ENCODE measurements around the gene HFM1. TPM values are rescaled to one million over a fixed set of nuclear protein-coding genes. Genes with fewer than 3 reads are reported as not detected.

HFM1 gene
- total and polyA plus RNA-seq, 2 donors (not counting 1 experiment from before 2014, with no cell fraction given), result 0.23 to 0.83 TPM

DNA sequence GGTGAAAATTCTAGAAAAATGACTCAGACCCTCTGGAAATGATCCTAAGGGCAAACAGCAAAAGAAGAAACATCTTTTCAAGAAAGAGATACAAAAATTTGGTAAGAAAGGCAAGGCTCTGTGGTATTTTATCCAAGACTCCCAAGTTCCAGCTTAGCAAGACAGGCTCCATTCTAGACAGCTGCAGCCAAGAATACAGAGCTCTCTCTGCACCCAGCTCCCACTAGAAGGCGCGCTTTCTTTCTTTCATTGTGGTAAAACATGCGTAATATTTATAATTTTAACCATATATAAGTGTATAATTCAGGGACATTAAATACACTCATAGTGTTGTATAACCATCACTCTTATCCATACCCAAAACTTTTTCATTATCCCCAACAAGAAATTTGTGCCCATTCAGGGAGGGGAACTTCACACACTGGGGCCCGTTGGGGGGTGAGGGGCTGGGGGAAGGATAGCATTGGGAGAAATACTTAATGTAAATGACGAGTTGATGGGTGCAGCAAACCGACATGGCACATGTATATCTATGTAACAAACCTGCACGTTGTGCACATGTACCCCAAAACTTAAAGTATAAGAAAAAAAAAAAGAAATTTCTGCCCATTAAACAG, 2.2 kb upstream of the HFM1 start:
- no peaks in the 10 kb centered on the region for H3K27me3 ChIP-seq (ENCODE audit: control insufficient read depth, insufficient read depth, low read length)
- no peaks in the 10 kb centered on the region for H3K9me3 ChIP-seq (ENCODE audit: control insufficient read depth, insufficient read depth, low read depth, low read length)
- H3K4me2 ChIP-seq (ENCODE audit: extremely low read depth, insufficient read depth, low read length), result no peak overlapping the region
- H3K4me1 ChIP-seq (ENCODE audit: control insufficient read depth, extremely low read depth, insufficient read depth, low read length), result no peaks in the 10 kb centered on the region
- H2AFZ ChIP-seq (ENCODE audit: low read length), result no peak overlapping the region
- no peaks in the 10 kb centered on the region for H3K36me3 ChIP-seq (ENCODE audit: control insufficient read depth, insufficient read depth, low read length)
- no peak overlapping the region for H3K27ac ChIP-seq (ENCODE audit: insufficient read depth, low read length)
- H3K4me3 ChIP-seq (replicated peaks in 1 of 4; ENCODE audit: control extremely low read depth in 1 of 4, insufficient read depth in 1 of 4, low read depth in 3 of 4, low read length in 4 of 4), result no peak overlapping the region
- H4K20me1 ChIP-seq (ENCODE audit: control insufficient read depth, extremely low read depth, insufficient read depth, low read length), result no peaks in the 10 kb centered on the region
- TF ChIP-seq, protein P1, sequence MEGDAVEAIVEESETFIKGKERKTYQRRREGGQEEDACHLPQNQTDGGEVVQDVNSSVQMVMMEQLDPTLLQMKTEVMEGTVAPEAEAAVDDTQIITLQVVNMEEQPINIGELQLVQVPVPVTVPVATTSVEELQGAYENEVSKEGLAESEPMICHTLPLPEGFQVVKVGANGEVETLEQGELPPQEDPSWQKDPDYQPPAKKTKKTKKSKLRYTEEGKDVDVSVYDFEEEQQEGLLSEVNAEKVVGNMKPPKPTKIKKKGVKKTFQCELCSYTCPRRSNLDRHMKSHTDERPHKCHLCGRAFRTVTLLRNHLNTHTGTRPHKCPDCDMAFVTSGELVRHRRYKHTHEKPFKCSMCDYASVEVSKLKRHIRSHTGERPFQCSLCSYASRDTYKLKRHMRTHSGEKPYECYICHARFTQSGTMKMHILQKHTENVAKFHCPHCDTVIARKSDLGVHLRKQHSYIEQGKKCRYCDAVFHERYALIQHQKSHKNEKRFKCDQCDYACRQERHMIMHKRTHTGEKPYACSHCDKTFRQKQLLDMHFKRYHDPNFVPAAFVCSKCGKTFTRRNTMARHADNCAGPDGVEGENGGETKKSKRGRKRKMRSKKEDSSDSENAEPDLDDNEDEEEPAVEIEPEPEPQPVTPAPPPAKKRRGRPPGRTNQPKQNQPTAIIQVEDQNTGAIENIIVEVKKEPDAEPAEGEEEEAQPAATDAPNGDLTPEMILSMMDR (conservative IDR thresholded peaks at IDR 0.05 in 1 of 2, IDR thresholded peaks at IDR 0.05 in 1 of 2; ENCODE audit: low read depth in 1 of 2, low read length in 2 of 2), result peak; percentile 49 to 63
- no peak for TF ChIP-seq EZH2 (IDR thresholded peaks at IDR 0.05; ENCODE audit: low read length, missing control alignments)
- H3K9ac ChIP-seq (ENCODE audit: insufficient read depth, low read length), result no peak overlapping the region
- peak in 1 of 2 donors; percentile 27 for DNase-seq (ENCODE audit: low read depth in 2 of 2)
- H3K79me2 ChIP-seq (ENCODE audit: control insufficient read depth, insufficient read depth, low read length), result no peaks in the 10 kb centered on the region

DNA sequence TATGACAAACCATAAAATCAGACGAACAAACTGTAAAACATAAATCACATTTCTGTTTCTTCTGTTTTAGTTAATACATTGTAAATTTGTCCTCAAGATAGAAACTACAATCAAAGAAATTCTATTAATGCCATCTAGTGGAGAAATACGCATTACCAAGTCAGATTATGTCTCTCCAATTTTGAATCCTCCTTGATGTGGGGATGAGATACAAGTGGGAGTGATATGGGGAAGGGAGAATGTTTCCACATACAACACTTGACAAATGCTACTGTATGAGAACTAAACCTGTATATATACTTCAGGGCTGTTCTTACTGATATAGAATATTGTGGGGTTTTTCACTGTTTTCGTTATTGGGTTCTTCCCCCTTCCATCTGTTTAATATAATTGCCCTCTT, 2.6 kb downstream of the HFM1 start:
- H2AFZ ChIP-seq (ENCODE audit: low read length), result no peak overlapping the region
- peak; percentile 10 to 57 for DNase-seq (ENCODE audit: low read depth in 2 of 2)
- no peaks in the 10 kb centered on the region for H3K9me3 ChIP-seq (ENCODE audit: control insufficient read depth, insufficient read depth, low read depth, low read length)
- H3K79me2 ChIP-seq (ENCODE audit: control insufficient read depth, insufficient read depth, low read length), result no peaks in the 10 kb centered on the region
- no peak overlapping the region for H3K4me3 ChIP-seq (replicated peaks in 1 of 4; ENCODE audit: control extremely low read depth in 1 of 4, insufficient read depth in 1 of 4, low read depth in 3 of 4, low read length in 4 of 4)
- H3K27me3 ChIP-seq (ENCODE audit: control insufficient read depth, insufficient read depth, low read length), result no peaks in the 10 kb centered on the region
- H3K4me2 ChIP-seq (ENCODE audit: extremely low read depth, insufficient read depth, low read length), result no peak overlapping the region
- TF ChIP-seq, protein P1 (conservative IDR thresholded peaks at IDR 0.05 in 1 of 2, IDR thresholded peaks at IDR 0.05 in 1 of 2; ENCODE audit: low read depth in 1 of 2, low read length in 2 of 2), result peak; percentile 31 to 58
- no peak for TF ChIP-seq EZH2 (IDR thresholded peaks at IDR 0.05; ENCODE audit: low read length, missing control alignments)
- no peaks in the 10 kb centered on the region for H3K36me3 ChIP-seq (ENCODE audit: control insufficient read depth, insufficient read depth, low read length)
- no peaks in the 10 kb centered on the region for H4K20me1 ChIP-seq (ENCODE audit: control insufficient read depth, extremely low read depth, insufficient read depth, low read length)
- H3K27ac ChIP-seq (ENCODE audit: insufficient read depth, low read length), result no peak overlapping the region
- H3K9ac ChIP-seq (ENCODE audit: insufficient read depth, low read length), result no peak overlapping the region
- no peaks in the 10 kb centered on the region for H3K4me1 ChIP-seq (ENCODE audit: control insufficient read depth, extremely low read depth, insufficient read depth, low read length)

DNA sequence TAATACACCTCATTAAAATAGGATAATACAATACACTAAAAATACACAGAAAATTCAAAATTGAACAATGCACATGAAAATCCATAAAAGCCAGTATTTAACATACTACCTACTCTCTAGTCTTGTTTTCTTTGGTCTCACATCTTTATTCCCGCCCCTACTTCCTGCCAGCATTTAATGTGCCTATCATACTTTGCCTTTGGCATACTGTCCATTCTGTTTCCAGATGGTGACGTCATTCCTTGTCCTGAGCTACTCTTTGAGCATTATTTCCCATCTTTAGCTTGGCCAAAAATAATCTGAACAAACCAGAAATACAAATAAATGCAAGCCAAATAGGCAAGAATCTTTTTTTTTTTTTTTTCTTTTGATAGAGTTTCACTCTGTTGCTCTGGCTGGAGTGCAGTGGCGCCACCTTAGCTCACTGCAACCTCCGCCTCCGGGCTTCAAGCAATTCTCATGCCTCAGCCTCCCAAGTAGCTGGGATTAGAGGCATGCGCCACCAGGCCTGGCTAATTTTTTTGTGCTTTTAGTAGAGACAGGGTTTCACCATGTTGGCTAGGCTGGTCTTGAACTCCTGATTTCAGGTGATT, 4.4 kb downstream of the HFM1 start:
- H3K9ac ChIP-seq (ENCODE audit: insufficient read depth, low read length), result no peak overlapping the region
- no peaks in the 10 kb centered on the region for H3K9me3 ChIP-seq (ENCODE audit: control insufficient read depth, insufficient read depth, low read depth, low read length)
- H4K20me1 ChIP-seq (ENCODE audit: control insufficient read depth, extremely low read depth, insufficient read depth, low read length), result no peaks in the 10 kb centered on the region
- no peak overlapping the region for H3K4me3 ChIP-seq (replicated peaks in 1 of 4; ENCODE audit: control extremely low read depth in 1 of 4, insufficient read depth in 1 of 4, low read depth in 3 of 4, low read length in 4 of 4)
- H3K4me2 ChIP-seq (ENCODE audit: extremely low read depth, insufficient read depth, low read length), result no peak overlapping the region
- H3K79me2 ChIP-seq (ENCODE audit: control insufficient read depth, insufficient read depth, low read length), result no peaks in the 10 kb centered on the region
- H2AFZ ChIP-seq (ENCODE audit: low read length), result no peak overlapping the region
- H3K36me3 ChIP-seq (ENCODE audit: control insufficient read depth, insufficient read depth, low read length), result no peaks in the 10 kb centered on the region
- no peaks in the 10 kb centered on the region for H3K27me3 ChIP-seq (ENCODE audit: control insufficient read depth, insufficient read depth, low read length)
- H3K27ac ChIP-seq (ENCODE audit: insufficient read depth, low read length), result no peak overlapping the region
- TF ChIP-seq, protein P1 (conservative IDR thresholded peaks at IDR 0.05 in 1 of 2, IDR thresholded peaks at IDR 0.05 in 1 of 2; ENCODE audit: low read depth in 1 of 2, low read length in 2 of 2), result no peak
- TF ChIP-seq EZH2 (IDR thresholded peaks at IDR 0.05; ENCODE audit: low read length, missing control alignments), result no peak
- peak in 1 of 2 donors; percentile 15 for DNase-seq (ENCODE audit: low read depth in 2 of 2)
- H3K4me1 ChIP-seq (ENCODE audit: control insufficient read depth, extremely low read depth, insufficient read depth, low read length), result no peaks in the 10 kb centered on the region
